ENCODE data around the gene CXCL5. TPM values are rescaled to one million over a fixed set of nuclear protein-coding genes. Genes with fewer than 3 reads are reported as not detected.
"Not testable (repeated sequence)": the region's sequence is repeated elsewhere in the genome, so short reads cannot be mapped to it uniquely, and the experiment has no call there.

CXCL5 gene
- total RNA-seq, 1 donor from 2014 or later: 12.0 TPM

DNA sequence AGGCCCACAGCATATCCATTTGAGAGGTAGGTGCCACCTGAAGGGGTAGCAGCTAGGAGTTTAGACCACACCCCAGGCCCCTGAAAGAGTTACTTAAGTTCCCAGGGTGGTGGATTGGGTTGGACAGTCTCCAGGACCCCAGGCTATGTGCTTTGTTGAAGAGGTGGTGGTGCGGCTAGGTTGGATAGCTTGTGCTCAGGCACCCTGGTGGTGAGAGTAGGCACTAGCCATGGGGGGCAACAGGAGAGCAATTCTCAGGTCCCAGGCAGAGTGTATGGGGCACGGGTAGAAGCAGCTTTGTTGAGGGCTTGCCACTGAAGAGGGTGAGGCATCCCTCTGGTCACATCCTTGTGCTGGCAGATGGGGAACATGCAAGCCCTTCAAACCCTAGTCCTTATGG, 22.3 kb downstream of the CXCL5 start:
- DNase-seq (ENCODE audit: extremely low read depth, low read depth, low spot score): no peak

GRCh38 chr4:73974352-73974751, 24.1 kb downstream of the CXCL5 start:
- no peak for DNase-seq (ENCODE audit: extremely low read depth, low read depth, low spot score)

DNA sequence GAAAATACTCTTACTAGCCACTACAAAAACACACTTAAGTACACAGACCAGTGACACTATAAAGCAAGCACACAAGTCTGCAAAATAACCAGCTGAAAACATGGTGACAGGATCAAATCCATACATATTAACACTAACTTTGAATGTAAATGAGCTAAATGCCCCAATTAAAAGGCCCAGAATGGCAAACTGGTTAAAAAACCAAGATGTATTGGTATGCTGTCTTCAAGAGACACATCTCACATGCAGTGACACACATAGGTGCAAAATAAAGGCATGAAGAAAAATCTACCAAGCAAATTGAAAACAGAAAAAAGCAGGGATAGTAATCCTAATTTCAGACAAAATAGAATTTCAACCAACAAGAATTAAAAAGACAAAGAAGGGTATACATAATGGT, 27.5 kb downstream of the CXCL5 start:
- DNase-seq (ENCODE audit: extremely low read depth, low read depth, low spot score): no peak

DNA sequence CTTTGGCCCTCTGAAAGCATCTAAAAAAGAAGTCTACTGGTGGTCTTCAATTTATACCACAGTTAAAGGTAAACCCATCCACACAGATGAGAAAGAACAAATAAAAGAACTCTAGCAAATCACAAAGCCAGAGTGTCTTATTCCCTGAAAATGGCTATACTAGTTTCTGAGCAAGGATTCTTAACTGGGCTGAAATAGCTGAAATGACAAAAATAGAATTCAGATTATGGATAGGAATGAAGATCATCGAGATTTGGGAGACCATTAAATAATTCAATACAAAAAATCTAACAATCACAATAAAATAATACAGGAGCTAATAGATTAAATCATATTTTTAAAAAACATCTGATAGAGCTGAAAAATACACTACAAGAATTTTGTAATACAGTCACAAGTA, 28.5 kb downstream of the CXCL5 start:
- no peak for DNase-seq (ENCODE audit: extremely low read depth, low read depth, low spot score)

DNA sequence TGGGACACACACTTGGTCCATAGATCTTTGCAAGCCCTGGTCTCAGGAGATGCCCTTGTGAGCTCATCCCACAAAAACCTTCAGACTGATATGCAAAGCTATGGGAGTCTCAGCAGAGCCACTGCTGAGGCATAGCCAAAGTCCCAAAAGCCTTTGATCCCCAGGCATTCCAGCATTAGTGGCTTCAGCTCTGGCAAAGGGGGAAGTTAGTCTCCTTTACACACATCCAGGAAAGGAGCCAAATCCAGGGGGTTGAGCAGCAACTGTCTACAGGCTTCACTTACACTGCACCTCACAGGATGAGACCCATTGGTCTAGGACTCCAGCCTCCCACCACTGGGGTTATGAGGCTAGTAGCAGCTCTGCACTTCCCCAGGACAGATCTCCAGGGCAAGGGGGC, 30.6 kb downstream of the CXCL5 start:
- no peak for DNase-seq (ENCODE audit: extremely low read depth, low read depth, low spot score)

GRCh38 chr4:73964862-73965611, 33.4 kb downstream of the CXCL5 start:
- no peak for DNase-seq (ENCODE audit: extremely low read depth, low read depth, low spot score)

GRCh38 chr4:73962724-73963123, 35.8 kb downstream of the CXCL5 start:
- DNase-seq (ENCODE audit: extremely low read depth, low read depth, low spot score): no peak

DNA sequence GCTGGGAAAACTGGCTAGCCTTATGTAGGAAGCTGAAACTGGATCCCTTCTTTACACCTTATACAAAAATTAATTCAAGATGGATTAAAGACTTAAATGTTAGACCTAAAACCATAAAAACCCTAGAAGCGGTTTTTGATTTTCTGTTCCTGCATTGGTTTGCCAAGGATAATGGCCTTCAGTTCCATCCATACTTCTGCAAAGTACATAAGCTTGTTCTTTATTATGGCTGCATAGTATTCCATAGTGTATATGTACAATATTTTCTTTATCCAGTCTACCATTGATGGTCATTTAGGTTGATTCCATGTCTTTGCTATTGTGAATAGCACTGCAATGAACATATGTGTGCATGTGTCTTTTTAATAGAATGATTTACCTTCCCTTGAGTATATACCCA, 39.4 kb downstream of the CXCL5 start:
- not testable (repeated sequence) for DNase-seq (ENCODE audit: extremely low read depth, low read depth, low spot score)

GRCh38 chr4:73952352-73952751, 46.1 kb downstream of the CXCL5 start:
- no peak for DNase-seq (ENCODE audit: extremely low read depth, low read depth, low spot score)

DNA sequence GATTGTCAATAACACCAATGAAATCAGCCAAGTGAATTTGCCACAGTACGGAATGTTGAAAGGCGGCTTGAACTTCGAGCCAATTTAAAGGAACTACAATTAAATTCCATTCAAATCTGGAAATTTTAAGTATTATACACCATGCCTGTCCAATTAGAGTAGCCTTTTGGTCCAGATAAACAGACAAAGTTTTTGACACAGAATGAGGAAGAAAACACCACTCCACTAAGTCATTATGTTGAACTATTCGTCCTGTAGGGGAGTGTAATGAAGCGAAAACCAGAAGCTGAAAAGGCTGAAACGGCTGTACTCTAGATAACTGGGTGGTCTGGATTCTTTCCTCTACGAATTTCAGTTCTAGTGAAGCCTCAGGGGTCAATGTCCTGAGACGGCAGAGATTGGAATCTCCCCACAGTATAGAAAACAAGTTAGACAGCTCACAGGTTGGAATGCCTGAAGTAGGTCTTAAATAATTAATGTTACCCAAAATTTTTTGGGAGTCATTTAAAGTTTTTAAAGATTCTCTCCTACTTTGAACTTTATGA, 48.0 kb downstream of the CXCL5 start:
- DNase-seq (ENCODE audit: extremely low read depth, low read depth, low spot score): not testable (repeated sequence)

DNA sequence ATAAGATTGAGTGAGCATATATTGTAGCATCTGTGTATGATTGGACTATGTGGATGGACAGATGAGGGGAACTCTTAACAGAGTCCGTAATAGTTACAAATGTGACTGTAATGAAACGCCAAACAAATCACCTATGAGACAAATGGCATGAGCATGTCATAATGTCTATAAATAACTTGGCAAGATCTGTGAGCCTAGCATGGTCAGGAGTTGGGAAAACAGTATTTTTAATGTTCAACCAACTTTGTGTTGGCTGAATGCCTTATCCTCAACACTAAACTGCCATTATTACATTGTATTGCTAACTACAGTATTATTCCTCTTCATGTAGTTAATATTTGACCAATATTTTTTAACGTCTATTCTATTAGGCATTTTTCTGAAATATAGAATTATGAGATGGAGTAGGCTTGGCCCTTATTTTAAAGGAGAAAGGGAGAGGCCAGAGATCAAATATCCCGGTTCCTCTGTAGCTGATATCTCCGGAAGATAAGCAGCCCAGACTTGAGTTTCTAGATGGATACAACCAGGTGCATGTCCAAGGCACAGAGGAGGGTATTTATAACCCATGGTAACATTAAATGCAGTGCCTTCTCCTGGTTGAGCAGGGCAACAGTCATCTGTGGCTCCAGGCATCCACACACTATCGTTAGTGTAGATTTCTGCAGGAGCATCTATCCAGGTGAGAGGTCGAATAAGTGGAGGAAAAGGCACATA, 49.3 kb downstream of the CXCL5 start:
- DNase-seq (ENCODE audit: extremely low read depth, low read depth, low spot score): no peak

GRCh38 chr4:73948291-73948690, 50.2 kb downstream of the CXCL5 start:
- no peak for DNase-seq (ENCODE audit: extremely low read depth, low read depth, low spot score)

DNA sequence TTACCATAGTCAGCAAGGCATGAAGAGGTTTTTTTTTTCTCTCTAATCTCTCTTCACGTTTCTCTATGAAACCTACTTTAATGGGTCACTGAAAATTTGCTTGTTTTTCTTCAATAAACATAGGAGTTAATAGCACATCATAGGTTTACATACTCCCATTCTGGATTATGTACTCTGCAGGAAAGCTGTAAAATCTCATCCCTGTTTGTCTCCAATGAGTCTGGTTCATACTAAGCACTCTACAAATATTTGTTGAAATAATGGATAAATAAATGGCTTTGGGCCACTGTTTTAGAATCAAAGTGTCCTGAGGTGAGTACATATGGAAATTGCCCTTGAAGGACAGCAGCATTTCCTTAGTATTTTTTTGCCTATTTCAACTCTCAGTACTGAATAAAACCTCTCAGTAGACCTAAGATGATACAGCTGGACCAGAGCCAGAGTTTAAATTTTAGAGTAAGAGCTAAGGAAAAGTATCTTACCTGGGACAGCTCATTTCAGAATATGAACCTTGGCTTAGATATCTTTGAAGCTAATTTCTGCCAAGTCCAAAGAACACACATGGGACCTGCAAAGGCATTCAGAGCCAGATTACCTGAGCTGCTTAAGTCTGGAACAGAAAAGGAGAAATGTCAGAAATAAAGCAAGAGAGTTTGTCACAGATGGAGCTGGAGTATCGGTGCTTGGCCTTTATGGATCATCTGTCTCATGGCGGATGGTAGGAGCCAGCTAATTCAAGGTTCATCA, 51.1 kb downstream of the CXCL5 start:
- DNase-seq (ENCODE audit: extremely low read depth, low read depth, low spot score): no peak

DNA sequence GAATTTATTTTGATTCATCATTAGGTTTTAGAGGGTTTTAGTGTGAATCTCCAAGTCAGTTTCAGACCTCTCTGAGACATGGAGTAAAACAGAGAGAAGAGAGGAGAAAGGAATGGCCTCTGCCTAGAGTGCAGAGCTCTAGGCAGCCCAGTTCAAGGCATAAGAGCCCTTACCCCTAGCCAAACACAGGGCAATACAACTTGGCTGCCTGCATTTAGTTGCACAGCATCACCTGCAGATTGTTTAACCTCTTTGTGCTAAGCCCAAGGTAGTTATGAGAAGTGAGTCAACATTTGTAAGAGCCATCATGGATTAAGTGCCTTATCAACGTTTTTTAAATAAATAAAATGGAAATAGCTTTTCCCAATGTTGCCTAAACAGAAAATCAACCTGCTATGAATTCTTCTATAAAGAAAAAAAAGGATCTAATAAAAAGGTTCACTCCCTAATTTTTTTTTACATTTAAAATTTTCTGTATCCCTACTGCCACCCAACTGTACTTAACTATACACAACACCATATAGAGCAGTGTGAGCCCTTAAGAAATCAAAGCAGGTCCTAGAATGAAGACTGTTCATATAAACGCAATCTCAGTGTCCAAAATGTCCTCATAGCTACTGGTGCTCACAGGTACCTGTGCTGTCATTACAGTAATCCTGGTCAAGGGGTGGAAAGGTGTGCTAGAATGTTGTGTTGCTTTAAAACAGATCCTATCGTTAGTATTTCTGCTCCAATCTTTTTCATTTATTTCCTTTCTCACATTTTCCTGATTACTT, 52.6 kb downstream of the CXCL5 start:
- no peak for DNase-seq (ENCODE audit: extremely low read depth, low read depth, low spot score)

Other genes with a start within 250 kb of the CXCL5 start
- gene CXCL6, start 162.0 kb downstream of the CXCL5 start, total RNA-seq: 2.2 and 5.8 TPM in 2 replicates
- not detected in 2 replicates for gene PF4V1, start 145.4 kb downstream of the CXCL5 start, total RNA-seq
- 149 and 404 TPM in 2 replicates for gene CXCL1, start 129.3 kb downstream of the CXCL5 start, total RNA-seq
- 2.3 TPM in 2 replicates for gene PF4, start 16.6 kb downstream of the CXCL5 start, total RNA-seq
- 0.70 TPM in 1 of 2 replicates, not detected in the other for gene PPBP, start 10.5 kb downstream of the CXCL5 start, total RNA-seq
- gene CXCL3, start 40.0 kb upstream of the CXCL5 start, total RNA-seq: 4.3 and 21.2 TPM in 2 replicates
- gene CXCL2, start 100.5 kb upstream of the CXCL5 start, total RNA-seq: 35.6 and 179 TPM in 2 replicates
- 9.6 and 12.1 TPM in 2 replicates for gene MTHFD2L, start 159.4 kb upstream of the CXCL5 start, total RNA-seq